Activated CD4-positive, CD25-positive, alpha-beta regulatory T cell treated with anti-CD3 and anti-CD28 coated beads, Interleukin-2, amount 50 U/mL, for 24 hours (primary cell): ENCODE measurements around the gene THEMIS.
"Not testable (repeated sequence)": the region's sequence is repeated elsewhere in the genome, so short reads cannot be mapped to it uniquely, and the experiment has no call there.

Experiments
- ATAC-seq, 2 donors: fragments of 150-1000 bp; cut with Tn5 transposase; one replicate each; pipeline ENCODE4 v1.10.0; 2021; ENCODE audit warnings: mild to moderate bottlenecking in 1 of 2, moderate library complexity in 1 of 2

THEMIS gene

GRCh38 chr6:127717384-127717783 is 183.5 kb downstream of the THEMIS start:
- ATAC-seq = no peak

DNA sequence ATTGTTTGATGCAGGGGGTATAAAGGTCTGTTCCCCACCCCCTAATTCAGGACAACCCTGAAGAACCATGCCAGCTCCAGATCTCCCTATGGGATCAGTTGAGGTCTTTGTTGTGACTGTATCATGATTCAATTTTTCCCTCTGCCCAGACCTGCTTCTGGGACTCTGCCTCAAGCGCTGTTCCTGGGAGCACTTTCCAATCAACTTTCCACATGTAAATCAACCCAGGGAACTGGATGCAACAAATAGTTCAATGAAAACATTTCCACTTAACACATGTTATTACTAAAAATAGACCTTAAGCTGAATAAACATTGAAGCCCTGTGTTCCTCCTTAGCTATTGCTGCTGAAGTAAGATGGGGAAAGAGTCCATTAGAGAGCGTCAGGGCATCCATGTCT is 184.4 kb downstream of the THEMIS start:
- no peak for ATAC-seq

- no peak for ATAC-seq
Observed at GRCh38 chr6:127710668-127711067, 190.2 kb downstream of the THEMIS start.

- ATAC-seq = no peak
Observed at GRCh38 chr6:127706216-127706615, 194.6 kb downstream of the THEMIS start.

GRCh38 chr6:127695108-127695507 is 205.8 kb downstream of the THEMIS start:
- ATAC-seq = no peak

DNA sequence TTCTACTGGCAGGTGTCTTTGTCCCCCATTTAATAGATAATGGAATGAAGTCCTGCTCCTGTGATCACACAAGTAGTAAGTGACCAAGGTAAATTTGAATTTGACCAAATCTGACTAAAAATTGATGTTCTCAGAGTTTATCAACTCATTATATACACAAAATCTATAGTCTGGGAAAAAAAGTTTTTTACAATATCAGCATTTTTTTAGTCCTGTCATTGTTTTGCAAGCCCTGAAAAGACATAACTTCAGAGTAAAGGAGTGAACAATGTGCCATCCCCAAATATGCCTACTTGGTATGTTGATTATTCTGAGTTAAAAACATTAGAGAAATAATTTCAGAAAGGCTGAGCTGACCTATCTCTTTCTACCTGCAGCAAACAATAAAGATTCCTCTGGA is 209.7 kb downstream of the THEMIS start:
- ATAC-seq = no peak

- ATAC-seq = no peak
Observed at GRCh38 chr6:127690588-127690987, 210.3 kb downstream of the THEMIS start.

DNA sequence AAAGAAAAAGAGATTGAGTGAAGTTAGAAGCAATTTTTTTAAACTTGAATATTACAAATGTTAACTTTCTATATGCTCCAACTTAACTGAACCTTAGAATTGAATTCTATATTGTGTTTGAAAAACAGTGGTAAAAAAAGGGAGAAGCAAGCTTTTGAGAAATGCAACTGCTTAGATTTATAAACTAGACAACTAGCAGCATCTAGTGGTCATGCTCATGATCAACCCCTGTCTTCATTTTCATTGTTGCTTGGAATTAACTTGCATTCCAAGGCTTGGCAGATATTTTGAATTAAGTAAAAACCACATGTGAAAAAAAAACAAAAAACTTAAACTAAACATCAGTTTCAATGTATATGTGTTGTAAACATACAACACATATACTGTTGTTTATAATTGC is 210.8 kb downstream of the THEMIS start:
- no peak for ATAC-seq

DNA sequence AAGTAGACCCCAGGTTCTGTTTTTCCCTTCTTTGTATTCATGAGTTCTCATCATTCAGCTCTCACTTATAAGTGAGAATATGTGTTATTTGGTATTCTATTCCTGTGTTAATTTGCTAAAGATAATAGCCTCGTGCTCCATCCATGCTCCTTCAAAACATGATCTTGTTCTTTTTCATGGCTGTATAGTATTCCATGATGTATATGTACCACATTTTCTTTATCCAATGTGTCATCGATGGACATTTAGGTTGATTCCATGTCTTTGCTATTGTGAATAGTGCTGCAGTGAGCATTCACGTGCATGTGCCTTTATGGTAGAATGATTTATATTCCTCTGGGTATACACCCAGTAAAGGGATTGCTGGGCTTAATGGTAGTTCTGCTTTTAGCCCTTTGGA is 213.4 kb downstream of the THEMIS start:
- not testable (repeated sequence) for ATAC-seq

GRCh38 chr6:127686084-127686483 is 214.8 kb downstream of the THEMIS start:
- ATAC-seq = no peak

DNA sequence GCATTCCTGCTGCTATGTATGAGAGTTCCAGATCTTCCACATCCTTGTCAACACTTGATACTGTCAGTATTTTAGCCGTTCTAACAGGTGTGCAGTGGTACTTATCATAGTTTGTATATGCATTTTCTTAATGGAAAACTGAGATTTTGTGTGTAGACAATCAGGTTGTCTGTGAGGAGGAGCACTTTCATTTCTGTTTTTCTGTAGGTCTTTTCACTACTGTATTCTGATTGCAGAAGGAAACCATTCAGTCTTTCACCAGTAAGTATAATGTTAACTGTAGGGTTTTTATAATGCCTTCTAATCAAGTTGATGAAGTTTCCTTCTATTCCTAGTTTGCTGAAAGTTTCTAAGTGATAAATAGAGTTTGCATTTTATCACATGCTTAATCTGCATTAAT is 216.4 kb downstream of the THEMIS start:
- no peak for ATAC-seq
